Epithelial cell of prostate (primary cell): Measurements from ENCODE around the gene BRSK2.

Experiments used
- DNase-seq: peaks from one replicate; pipeline ENCODE4 v3.0.0-alpha.2; 2011; ENCODE audit warnings: low read depth, low spot score
- H3K27ac ChIP-seq: fragments of 450-650 bp; 2 replicates; pipeline ENCODE4 v1.5.1; 2017; ENCODE audit warnings: mild to moderate bottlenecking

BRSK2 gene

DNA sequence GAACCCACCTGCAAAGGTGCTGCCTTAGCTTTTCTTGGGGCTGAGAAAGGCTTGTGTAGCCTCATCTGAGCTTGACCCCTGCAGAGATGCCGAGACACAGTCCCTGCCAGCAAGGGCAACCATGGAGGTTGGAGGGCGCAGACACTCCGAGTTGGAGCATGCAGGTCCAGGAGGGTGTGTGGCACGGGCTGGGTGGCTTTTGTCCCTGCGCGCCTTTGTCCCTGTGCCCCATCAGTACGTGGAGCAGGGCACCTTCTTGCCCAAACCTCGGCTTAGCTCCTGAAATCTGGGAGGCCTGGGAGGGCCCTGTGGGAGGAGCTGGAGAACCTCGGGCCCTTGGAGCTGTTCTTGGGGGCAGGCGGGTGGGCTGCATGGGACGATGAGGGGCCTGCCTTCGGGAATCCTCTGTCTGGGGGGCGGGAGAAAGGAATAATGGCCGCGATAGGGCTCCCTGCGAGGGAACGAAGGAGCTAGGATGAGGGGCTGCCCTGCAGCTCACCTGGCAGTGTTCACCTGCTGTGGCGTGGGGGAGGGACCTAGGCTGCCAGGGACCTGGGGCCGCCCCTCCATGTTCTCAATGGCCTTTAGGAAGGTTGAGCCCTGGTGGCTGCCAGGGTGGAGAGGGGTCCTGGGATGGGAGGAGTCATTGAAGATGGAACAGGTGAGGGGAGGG, 3.4 kb downstream of the BRSK2 start:
- DNase-seq: no peak
- H3K27ac ChIP-seq: no peak overlapping the region

DNA sequence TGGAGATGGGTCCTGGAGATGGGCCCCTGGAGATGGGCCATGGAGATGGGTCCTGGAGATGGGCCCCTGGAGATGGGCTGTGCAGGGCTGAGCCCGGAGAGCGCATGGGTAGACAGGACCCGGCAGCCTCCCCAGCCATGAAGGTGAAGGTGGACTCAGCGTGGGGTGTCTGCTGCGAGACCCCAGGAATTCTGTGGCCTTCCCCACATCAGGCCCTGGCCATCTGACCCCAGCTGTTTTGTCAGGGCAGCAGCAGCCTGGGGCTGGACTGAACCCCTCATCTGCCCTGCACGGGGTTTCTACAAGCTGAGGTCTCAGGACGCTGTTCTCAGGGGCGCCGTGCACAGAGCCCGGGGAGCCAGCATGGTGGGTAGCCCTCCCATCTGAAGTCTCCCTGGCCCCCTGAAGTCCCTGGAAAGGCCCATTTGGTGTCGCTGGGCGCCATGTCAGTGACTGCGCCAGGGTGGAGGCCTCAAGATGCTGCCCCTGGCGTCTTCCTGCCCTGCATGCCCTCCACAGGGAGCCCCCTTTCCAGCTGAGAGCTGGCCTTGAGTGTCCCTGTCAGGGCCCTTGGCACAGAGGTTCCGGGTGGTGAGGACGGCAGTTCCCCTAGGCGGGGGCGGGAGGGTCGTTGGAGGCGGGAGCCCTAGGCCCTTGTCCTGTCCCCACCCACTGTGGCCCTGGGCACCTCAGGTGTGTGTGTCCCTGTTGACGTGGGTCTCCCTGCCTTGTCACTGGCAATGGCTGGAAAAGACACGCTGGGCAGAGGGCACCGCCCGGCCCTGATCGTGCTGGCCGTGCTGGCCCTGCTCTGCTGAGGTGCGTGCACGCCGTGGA, 5.4 kb downstream of the BRSK2 start:
- no peak for DNase-seq
- no peak overlapping the region for H3K27ac ChIP-seq

DNA sequence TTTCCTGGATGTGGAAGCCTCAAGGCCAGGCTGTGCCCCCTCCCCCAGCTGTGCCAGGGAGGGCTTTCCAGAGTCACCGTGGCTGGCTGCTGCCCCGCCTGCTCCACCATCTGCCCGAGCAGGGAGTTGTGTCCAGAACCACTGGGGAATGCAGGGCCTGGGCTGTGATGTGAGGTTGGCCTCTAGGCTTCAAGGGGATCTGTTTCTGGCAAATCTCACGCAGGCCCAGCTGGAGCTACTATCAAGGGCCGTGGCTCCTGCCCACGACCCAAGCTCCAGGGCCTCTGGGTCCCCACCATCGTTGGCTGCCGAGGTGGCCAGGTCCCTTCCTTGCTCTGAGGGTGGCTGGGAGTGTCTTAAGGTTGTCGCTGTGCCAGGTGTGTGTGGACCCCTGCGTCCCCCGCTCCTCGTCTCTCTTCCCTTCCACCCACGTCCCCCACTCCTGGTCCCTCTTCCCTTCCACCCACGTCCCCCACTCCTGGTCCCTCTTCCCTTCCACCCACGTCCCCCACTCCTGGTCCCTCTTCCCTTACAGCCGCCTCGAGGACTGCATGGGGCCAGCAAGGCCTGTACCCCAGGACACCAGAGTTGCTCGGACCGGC, 6.1 kb downstream of the BRSK2 start:
- no peak for DNase-seq

DNA sequence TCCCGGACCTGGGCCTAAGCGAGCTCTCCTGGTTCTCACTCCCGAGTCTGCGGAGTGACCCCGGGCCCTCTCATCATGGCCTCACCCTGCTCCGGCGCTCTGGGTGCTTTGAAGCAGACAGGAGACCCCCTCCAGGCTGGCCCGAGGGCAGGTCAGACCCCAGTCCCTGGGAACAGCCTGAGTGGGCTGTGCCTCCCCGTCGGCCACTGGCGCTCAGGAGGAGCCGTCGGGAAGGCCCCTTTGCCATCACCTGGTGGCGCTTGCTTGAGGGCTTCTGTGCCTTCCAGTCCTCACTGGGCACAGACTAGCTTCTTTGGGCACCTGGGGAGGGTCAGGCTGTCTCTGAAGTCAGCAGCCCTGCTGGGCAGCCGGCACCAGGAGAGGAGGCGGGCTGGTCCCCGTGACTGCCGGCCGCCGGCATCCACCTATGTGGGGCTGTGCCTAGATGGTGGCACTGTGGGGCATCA, 6.7 kb downstream of the BRSK2 start:
- DNase-seq: no peak
- no peak overlapping the region for H3K27ac ChIP-seq

More for the DNA sequence above, 6.1 kb downstream of the BRSK2 start:
- no peak overlapping the region for H3K27ac ChIP-seq

DNA sequence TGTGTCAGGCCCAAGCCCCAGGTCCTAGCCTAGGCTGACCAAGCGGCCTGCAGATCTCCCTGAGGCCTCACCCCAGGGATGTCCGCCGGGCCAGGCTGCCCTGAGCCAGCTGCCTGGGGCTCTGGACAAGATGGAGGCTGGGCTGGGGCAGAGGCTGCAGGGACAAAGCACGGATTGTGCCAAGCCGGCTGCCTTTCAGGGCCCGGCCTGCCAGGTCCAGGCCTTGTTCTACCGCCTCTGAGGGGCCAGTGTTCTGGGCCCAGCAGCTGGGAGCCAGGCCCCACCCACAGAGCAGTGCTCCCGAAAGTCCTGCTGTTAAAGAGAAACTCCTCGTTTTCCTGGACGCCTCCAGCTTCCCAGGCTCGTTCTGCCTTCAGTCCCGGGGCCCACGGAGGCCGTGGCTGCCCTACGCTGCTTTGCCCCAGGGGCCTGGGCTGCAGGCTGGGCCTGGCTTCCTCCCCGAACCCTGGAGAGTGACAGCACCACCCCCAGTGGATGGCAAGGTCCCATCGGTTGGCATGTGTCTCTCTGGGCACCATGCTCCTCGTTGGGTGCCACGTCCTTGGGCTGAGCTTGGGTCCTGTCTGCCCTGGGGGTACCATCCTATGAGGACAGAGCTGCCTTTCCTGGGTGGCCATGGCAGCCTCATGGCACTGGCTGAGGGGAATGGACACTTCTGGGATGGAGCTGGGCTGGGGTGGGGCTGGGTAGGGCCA, 7.6 kb downstream of the BRSK2 start:
- DNase-seq: no peak
- H3K27ac ChIP-seq: no peak overlapping the region

DNA sequence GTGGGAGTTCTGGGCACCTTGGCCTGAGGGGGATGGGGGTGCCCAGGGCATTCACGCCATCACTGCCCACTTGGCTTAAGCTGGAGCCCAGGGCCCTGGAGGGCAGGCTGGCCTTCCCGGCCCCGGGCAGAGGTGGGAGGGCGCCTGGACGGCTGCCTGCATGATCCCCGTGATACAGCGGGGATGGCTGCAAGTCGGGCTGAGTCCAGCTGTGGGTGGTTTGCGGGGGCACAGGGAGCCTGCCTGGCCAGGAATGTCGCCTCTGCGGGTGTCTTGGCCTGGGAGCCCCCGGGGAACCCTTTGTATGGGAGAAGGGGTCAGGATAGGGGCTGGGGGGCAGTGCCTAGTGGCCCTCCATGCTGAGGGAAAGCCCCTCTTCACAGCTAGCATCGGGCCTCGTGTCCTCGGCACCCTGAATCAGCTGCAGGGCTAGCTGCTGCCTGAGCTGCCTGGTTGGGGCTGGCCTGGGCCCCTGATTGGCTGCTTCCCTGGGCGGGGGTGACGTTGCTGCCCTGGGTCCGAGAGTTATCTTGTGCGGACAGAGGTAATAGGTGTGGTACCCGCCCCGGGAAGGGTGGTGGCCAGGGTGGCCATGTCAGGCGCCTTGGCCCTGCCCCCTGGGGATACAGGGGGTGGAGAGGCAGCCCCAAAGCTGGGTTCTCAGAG, 8.3 kb downstream of the BRSK2 start:
- DNase-seq: no peak
- no peak overlapping the region for H3K27ac ChIP-seq

DNA sequence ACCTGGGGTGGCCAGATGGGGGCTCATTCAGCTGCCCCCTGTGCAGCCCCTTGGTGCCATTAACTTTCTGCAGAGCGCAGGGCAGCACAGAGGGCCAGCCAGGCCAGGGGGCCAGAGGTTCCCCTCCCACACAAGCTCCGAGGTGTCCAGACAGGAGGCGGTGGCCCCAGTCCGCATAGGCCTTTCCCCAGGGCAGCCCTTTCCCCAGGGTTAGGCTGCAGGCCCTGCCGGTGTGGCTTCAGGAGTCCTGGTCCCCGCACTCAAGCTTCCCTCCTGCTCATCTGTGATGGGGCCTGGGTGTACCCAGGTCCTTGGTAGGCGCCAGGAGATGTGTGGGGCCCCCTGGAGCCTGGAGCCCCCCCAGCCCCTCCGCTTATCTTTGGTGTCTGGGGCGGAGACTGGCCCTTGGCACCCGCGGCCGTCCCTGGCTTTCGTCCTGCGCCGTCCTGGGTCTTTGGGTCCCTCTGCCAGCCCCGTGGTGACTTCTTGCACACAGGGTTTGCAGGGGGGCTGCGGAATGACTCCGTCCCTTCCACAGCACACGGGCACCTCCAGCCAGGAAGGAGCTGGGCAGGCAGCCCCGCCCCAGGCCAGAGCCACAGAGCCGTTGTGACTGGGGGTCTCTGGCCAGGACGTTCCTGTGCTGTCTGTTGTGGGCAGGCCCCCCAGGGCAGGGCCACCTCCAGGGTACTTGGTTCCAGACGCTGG, 8.9 kb downstream of the BRSK2 start:
- no peak for DNase-seq

DNA sequence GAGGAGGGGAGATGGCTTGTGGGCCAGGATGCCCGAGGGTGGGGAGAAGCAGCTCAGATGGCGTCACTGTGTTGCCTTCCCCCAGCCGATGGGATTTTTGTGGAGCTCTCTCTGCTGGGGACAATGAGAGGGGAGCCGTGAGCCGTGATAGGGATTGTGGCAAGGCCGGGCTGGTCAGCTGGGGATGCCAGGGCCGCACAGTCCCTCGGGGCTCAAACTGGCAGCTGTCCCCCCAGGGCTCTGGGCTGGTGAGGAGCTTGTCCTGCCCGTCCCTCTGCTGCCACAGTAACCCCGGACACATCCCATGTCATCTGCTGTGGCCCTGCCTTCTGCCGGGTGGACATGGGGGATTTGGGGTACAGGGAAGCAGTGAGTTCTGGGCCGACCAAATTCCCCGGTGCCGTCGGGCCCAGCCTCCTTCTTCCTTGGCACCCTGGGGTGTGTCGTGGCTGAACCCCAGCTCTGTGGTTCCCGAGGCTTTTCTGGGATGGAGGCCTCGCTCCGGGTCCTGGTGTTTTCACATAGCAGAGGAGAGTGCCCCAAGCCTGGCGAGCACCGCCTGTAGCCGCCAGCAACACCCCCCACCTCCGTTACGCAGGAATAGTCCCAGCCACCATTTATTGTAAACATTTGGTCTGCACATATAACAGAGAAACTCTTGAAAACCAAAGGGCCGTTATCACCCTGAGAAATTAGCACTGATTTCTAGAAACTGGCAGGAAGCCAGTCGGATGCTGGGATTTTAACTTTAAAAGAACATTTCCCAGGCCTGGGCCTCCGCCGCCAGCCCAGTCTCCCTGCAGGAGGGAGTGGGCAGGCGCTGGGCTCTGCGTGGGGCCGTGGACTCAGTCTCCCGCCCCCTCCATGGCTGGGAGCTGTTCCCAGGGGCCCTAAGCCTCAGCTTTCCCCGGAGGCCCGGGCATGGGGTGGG, 9.9 kb downstream of the BRSK2 start:
- no peak for DNase-seq
- no peak overlapping the region for H3K27ac ChIP-seq

More for the DNA sequence above, 8.9 kb downstream of the BRSK2 start:
- H3K27ac ChIP-seq: no peak overlapping the region

DNA sequence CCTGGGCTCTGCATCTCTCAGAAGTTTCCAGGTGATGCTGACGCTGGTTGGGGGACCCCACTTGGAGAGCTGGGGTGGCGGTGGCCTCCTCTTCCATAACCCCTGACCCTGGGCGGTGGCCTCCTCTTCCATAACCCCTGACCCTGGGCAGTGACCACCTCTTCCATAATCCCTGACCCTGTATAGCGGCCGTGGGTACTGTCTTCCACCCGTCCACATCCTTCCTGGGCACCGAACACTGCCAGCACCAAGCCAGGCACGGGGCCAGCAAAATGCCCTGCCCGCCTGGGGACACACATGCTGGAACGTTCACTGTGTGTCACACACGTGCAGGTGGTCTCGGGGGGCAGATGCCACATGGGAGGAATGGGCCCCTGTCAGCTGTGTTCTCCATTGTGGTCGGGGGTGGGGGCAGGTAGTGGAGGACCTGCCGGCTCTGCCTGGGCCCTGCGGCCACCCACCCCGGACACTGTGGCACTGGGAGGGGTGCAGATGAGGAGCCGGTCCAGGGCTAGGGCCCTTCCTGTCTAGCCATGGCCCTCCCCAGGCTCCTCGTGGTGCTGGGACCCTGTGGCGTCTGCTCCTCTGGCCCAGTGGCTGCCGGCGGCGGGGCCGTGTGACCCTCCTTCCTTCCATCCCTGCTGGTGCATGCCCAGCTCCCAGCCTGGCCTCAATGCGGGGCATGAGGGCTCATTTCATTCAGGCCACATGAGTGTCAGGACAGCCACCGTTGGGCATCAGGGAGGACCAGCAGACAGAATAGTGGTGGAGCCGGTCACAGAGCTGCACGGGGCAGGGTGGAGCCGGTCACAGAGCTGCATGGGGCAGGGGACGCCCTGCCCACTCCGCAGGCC, 10.8 kb downstream of the BRSK2 start:
- DNase-seq: no peak
- no peak overlapping the region for H3K27ac ChIP-seq

DNA sequence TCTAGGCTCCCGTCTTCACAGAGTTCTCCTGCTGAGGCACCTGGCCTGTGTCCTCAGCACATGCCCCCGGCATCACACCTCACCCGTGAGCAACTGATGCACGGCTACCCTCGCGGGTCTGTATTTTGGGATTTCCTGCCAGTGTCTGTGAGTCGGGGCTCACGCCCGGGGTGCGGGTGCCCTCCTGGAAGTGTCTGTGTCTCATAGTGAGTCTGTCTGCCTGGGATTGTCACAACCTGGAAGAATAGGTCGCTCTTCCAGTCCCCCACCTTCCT, 11.4 kb downstream of the BRSK2 start:
- no peak overlapping the region for H3K27ac ChIP-seq
- no peak for DNase-seq

DNA sequence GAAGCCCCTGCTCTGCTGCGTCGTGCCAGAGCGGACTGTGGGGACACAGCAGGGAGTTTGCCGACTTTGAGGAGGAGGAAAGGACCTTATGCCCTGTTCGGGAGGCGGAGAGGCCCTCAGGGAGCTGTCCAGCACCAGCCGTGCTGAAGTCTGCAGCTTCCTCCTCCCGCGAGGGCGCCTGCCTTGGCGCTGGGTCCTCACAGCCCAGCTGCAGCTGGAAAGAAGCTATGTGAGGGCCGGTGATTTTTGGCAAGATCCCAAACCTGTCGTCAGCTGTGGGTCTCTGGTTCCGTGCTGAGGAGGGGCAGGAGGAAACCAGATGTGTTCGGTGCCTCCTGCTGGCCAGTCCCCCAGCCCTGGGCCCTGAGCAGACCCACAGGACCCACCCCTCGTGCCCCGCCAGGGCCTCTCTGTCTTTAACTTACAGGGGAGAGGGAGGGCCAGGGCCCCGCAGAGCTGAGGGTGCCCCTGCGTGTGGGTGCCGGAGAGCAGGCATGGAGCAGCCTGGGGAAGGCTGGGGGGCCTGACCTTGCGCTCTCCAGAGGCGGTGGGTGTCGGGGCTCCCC, 12.0 kb downstream of the BRSK2 start:
- no peak overlapping the region for H3K27ac ChIP-seq
- no peak for DNase-seq

DNA sequence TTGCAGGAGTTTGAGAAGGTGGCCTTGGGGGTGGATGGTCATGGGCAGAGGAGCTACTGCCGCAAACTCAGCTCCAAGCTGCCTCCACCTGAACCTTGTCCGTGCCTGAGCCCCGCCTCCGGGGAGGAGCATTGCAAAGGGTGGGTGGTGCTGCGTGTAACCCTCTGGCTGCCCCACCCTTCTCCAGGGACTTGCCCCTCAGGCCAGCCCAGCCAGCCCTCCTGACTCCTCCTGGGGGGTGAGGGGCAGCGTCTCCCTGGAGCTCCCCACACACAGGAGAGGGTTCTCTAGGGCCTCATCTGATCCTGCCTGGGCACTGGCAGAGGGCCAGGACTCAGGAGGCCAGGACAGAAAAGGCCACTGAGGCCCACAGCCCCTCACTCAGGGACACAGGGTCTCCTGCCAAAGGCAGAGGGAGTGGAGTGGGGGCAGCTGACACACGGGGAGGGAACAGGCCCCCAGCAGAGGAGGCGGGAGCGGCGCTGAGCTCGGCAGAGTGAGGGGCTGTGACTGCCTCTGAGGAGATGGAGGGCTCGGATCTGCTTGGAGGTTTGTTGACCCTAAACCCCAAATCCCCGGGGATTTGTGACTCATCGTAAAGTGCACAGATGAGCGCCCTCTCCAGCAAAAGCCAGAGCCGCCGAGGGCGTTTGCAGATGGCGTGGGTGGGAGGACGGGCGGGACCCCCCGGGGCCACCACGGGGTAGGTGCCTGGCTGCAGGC, 12.8 kb downstream of the BRSK2 start:
- DNase-seq: no peak
- no peak overlapping the region for H3K27ac ChIP-seq

DNA sequence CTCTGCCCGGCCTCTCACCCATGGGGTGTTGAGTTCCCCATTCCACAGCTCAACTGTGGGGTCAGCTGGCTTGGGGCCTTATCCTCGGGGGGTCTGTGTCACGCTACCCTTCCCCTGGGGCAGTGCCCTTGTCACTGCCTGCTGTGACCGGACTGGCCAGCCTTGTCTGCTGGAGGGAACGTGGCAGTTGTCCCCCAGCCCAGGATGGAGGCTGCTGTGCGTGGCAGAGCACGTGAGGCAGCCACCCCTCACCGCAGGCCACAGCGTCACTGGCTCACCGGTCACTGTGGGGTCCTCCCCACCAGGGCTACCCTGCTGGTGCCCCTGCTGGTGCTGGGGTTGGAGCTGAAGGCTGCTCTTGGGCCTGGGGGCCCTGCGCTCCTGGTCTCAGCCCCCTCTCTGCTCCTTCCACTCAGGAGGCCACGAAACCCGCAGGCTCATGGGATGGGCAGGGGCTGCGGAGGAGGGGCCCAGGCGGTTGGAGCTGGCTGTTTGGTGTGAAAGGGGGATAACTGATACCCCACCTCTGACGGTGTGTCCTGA, 13.4 kb downstream of the BRSK2 start:
- DNase-seq: no peak
- no peak overlapping the region for H3K27ac ChIP-seq

DNA sequence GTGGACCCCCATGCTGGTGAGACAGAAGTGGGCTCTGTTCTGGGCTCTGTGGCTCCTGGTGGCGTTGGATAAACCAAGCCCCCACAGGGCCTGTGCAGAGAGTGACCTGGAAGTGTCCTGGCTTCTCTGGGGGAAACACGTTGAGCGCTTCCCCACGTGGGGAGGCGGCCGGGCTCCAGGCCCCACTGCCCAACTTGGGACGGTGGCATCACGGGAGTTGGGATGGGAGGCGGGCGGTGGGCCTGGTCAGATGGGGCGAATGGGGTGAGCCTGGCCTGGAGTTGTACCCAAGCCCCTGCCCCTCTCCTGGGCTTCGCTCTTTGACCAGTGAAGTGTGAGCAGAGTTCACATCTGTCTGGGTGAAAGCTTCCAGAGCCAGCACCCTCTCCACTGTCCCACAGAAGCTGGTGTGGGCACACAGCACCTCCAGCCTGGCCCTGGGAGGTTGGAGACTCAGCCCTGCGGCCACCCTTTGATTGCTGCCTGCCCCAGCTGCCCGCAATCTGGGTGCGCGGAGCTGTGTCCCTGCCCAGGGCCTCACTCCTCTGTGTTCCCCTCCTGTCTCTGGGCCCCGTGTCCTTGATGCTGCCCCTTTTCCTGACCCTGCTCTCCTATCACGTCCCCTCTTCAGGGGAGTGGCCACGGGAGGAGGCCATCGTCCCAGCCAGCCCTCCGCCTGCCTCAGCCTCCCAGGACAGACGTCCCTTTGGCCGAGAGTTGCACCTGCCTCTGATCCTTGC, 14.2 kb downstream of the BRSK2 start:
- DNase-seq: no peak
- H3K27ac ChIP-seq: no peak overlapping the region

DNA sequence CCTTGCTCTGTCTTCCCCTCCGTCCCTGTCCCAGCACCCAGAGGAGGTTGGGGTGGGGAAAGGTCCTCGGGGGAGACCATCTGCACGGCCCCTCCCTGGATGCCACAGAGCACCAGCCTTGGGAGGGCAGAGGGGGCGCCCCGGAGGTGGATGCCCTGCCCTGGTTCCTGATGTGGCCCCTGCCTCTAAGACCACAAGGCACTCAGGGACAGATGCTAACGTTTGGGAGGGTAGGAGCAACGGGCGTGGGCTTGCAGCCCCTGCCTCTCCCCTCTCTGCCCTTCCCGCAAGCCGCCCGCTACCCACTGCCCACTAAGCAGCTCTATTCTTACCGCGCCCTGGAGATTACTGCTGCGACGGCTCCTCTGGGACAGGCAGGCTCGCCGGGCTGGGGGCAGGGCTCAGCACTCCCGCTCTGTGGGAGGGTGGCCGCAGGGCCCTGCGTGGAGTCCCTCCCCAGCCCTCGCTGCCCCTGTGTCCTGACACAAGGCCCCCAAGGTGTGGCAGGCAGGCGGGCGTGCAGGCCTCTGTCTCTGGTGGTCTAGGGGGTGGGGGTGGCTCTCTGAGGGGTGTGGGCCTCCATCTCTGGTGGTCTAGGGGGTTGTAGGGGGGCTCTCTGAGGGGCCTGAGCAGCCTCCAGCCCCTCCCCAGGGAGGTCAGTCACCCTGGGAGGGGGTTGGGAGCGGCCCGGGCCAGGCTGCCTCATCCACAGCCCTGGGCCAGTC, 14.9 kb downstream of the BRSK2 start:
- no peak overlapping the region for H3K27ac ChIP-seq
- no peak for DNase-seq
